ENCODE results near the gene PMEPA1. TPM values are rescaled to one million over a fixed set of nuclear protein-coding genes. Genes with fewer than 3 reads are reported as not detected.

The PMEPA1 gene
- total and polyA plus RNA-seq, 2 donors, result 1.0 to 5.1 TPM

DNA sequence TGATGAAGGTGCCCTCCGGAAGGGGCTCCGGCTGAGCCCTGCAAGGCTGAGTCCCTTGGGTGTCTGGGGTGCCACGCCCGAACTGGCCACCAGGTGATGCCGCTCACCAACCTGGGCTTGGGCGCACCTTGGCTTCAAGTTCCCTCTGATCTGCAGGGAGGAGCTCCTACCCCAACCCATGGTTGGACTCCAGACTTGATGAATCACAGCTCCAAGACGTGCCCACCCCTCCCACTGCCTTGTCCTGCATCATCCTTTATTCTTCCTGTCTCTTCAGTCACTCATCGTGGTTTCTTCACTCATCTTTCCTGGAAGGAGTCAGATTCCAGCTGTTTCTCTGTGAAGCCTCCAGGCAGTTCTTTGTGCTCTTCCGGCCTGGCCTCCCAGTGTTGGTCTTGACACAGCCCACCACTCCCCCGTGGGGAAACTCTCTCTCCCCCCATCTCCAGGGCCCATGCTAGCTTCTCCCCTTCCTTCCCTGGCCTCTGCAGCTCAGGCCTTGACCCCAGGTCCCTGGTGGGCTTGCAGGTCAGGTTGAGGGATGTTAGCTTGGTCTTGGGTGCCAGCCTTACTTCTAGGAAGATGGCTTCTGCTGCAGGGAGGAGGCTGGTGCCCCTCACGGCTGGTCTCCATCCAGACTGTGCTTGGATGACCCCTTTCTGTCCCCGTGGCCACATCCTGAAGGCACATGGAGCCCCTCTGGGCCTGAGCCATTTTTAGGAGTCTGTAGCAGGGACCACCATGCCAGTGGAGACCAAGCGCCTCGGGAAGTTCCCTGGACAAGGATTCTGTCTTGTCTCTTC, 87.0 kb downstream of the PMEPA1 start:
- Histone ChIP-seq H3K4me3 (ENCODE audit: low read length in 2 of 2) (no peak overlapping the region), H3K27ac (ENCODE audit: low read depth in 1 of 2, low read length in 1 of 2) (no peak overlapping the region), H3K27me3 (ENCODE audit: control insufficient read depth in 2 of 2, insufficient read depth in 1 of 2, low read length in 1 of 2) (peaks cover 10 to 13% of the 10 kb centered on the region in 2 donors), H3K36me3 (ENCODE audit: control insufficient read depth in 2 of 2, insufficient read depth in 2 of 2, low read length in 1 of 2) (no peaks in the 10 kb centered on the region), H3K9me3 (ENCODE audit: control insufficient read depth in 2 of 2, insufficient read depth in 1 of 2, low read length in 1 of 2) (peaks cover 0 to 8% of the 10 kb centered on the region in 2 donors), H3K4me1 (ENCODE audit: control insufficient read depth in 2 of 2, insufficient read depth in 2 of 2, low read length in 2 of 2) (peaks cover 29 to 54% of the 10 kb centered on the region in 2 donors)
- WGBS, result 85% methylated on average over 14 of the region's 14 CpGs
- DNase-seq (ENCODE audit: low read depth in 6 of 9, low spot score in 9 of 9), result peak in 6 of 9 donors; percentile 10 to 66 (median 42)

- H3K9me3 ChIP-seq (ENCODE audit: control insufficient read depth in 2 of 2, insufficient read depth in 1 of 2, low read length in 1 of 2), result peaks cover 0 to 8% of the 10 kb centered on the region in 2 donors
- DNase-seq (ENCODE audit: low read depth in 6 of 9, low spot score in 9 of 9), result no peak
- H3K36me3 ChIP-seq (ENCODE audit: control insufficient read depth in 2 of 2, insufficient read depth in 2 of 2, low read length in 1 of 2), result no peaks in the 10 kb centered on the region
- H3K27ac ChIP-seq (ENCODE audit: low read depth in 1 of 2, low read length in 1 of 2), result no peak overlapping the region
- peaks cover 27 to 50% of the 10 kb centered on the region in 2 donors for H3K4me1 ChIP-seq (ENCODE audit: control insufficient read depth in 2 of 2, insufficient read depth in 2 of 2, low read length in 2 of 2)
- no peak overlapping the region for H3K4me3 ChIP-seq (ENCODE audit: low read length in 2 of 2)
- 93% methylated on average over 7 of the region's 7 CpGs for WGBS
- peaks cover 13 to 18% of the 10 kb centered on the region in 2 donors for H3K27me3 ChIP-seq (ENCODE audit: control insufficient read depth in 2 of 2, insufficient read depth in 1 of 2, low read length in 1 of 2)
Measured at GRCh38 chr20:57622201-57622570, 87.6 kb downstream of the PMEPA1 start.

DNA sequence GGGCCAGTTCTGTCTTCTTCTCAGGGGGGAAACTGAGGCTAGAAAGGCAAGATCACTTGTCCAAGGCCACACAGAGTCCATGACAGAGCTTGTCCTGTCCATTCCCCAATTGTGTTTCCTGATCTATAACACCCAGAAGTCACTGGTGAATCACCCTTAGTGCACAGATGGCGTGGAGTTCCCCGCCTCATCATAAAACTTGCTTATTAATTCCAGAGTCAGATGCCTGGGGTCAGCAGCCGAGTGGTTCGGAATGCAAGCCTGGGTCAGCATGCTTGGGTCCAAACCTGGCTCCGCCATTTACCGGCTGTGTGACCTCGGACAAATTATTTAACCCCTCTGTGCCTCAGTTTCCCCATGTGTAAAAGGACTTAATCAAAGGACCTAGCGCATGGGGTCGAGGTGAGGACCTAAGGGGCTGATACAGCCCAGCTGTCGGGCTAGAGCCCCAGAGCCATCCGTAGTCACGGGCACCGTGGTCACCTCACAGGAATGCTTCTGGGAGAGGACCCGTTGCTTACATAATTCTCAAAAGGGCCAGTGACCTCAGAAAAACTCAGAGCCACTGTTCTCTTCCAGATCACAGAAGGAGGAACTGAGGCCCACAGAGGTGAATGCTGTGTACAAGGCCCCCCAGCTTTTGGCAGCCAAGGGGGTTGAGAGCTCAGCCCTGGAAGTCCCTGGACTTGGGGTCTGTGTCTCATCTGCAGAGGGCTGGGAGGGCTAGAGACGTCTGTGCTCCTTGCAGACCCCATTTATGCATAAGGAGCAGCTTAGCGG, 88.2 kb downstream of the PMEPA1 start:
- DNase-seq (ENCODE audit: low read depth in 6 of 9, low spot score in 9 of 9), result no peak
- 96% methylated on average over 16 of the region's 16 CpGs for WGBS
- no peak overlapping the region for H3K27ac ChIP-seq (ENCODE audit: low read depth in 1 of 2, low read length in 1 of 2)
- H3K4me3 ChIP-seq (ENCODE audit: low read length in 2 of 2), result no peak overlapping the region
- H3K4me1 ChIP-seq (ENCODE audit: control insufficient read depth in 2 of 2, insufficient read depth in 2 of 2, low read length in 2 of 2), result peaks cover 25 to 49% of the 10 kb centered on the region in 2 donors
- peaks cover 15 to 24% of the 10 kb centered on the region in 2 donors for H3K27me3 ChIP-seq (ENCODE audit: control insufficient read depth in 2 of 2, insufficient read depth in 1 of 2, low read length in 1 of 2)
- peaks cover 0 to 8% of the 10 kb centered on the region in 2 donors for H3K9me3 ChIP-seq (ENCODE audit: control insufficient read depth in 2 of 2, insufficient read depth in 1 of 2, low read length in 1 of 2)
- H3K36me3 ChIP-seq (ENCODE audit: control insufficient read depth in 2 of 2, insufficient read depth in 2 of 2, low read length in 1 of 2), result no peaks in the 10 kb centered on the region

DNA sequence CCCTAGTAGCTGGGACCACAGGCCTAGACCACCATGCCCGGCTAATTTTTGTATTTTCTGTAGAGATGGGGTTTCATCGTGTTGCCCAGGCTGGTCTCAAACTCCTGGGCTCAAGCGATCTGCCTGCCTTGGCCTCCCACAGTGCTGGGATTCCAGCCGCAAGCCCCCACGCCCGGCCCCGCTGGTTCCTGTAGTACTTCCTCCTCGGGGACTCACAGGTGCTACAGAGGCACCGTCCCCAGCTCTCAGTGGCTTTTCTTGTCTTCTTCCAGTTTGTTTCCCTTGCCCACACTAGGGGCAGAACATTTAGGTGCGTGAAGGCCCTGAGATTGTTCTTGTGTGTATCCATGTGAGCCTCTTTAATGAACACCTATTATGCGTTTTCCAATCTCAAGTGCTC, 88.8 kb downstream of the PMEPA1 start:
- H3K9me3 ChIP-seq (ENCODE audit: control insufficient read depth in 2 of 2, insufficient read depth in 1 of 2, low read length in 1 of 2), result peaks cover 0 to 8% of the 10 kb centered on the region in 2 donors
- H3K4me1 ChIP-seq (ENCODE audit: control insufficient read depth in 2 of 2, insufficient read depth in 2 of 2, low read length in 2 of 2), result peaks cover 25 to 49% of the 10 kb centered on the region in 2 donors
- WGBS, result 11% methylated on average over 11 of the region's 11 CpGs
- peaks cover 15 to 30% of the 10 kb centered on the region in 2 donors for H3K27me3 ChIP-seq (ENCODE audit: control insufficient read depth in 2 of 2, insufficient read depth in 1 of 2, low read length in 1 of 2)
- peak in 2 of 9 donors; percentile 22 to 60 for DNase-seq (ENCODE audit: low read depth in 6 of 9, low spot score in 9 of 9)
- no peaks in the 10 kb centered on the region for H3K36me3 ChIP-seq (ENCODE audit: control insufficient read depth in 2 of 2, insufficient read depth in 2 of 2, low read length in 1 of 2)
- H3K27ac ChIP-seq (ENCODE audit: low read depth in 1 of 2, low read length in 1 of 2), result peak overlapping the region in 1 of 2 donors; percentile 44
- no peak overlapping the region for H3K4me3 ChIP-seq (ENCODE audit: low read length in 2 of 2)

GRCh38 chr20:57620274-57620990, 89.4 kb downstream of the PMEPA1 start, which contains the start of gene ZBP1:
Gene ZBP1 (minus strand): TSS chr20:57620426. CDS start chr20:57620295, 131 bp downstream.
- peaks cover 0 to 4% of the 10 kb centered on the region in 2 donors for H3K9me3 ChIP-seq (ENCODE audit: control insufficient read depth in 2 of 2, insufficient read depth in 1 of 2, low read length in 1 of 2)
- H3K4me1 ChIP-seq (ENCODE audit: control insufficient read depth in 2 of 2, insufficient read depth in 2 of 2, low read length in 2 of 2), result peaks cover 25 to 49% of the 10 kb centered on the region in 2 donors
- WGBS, result 27% methylated on average over 18 of the region's 18 CpGs
- H3K27ac ChIP-seq (ENCODE audit: low read depth in 1 of 2, low read length in 1 of 2), result peak within 1 kb of the TSS; percentile 53 to 66
- no peaks in the 10 kb centered on the region for H3K36me3 ChIP-seq (ENCODE audit: control insufficient read depth in 2 of 2, insufficient read depth in 2 of 2, low read length in 1 of 2)
- peak within 1 kb of the TSS in 1 of 2 donors; percentile 8 for H3K4me3 ChIP-seq (ENCODE audit: low read length in 2 of 2)
- H3K27me3 ChIP-seq (ENCODE audit: control insufficient read depth in 2 of 2, insufficient read depth in 1 of 2, low read length in 1 of 2), result peaks cover 15 to 36% of the 10 kb centered on the region in 2 donors
- peak in 6 of 9 donors; percentile 29 to 85 (median 62) for DNase-seq (ENCODE audit: low read depth in 6 of 9, low spot score in 9 of 9)

- peak overlapping the region in 1 of 2 donors; percentile 8 for H3K4me3 ChIP-seq (ENCODE audit: low read length in 2 of 2)
Measured at GRCh38 chr20:57619051-57619831, 90.6 kb downstream of the PMEPA1 start.

GRCh38 chr20:57618764-57619050, 91.1 kb downstream of the PMEPA1 start:
- Histone ChIP-seq H3K27me3 (ENCODE audit: control insufficient read depth in 2 of 2, insufficient read depth in 1 of 2, low read length in 1 of 2) (peaks cover 15 to 49% of the 10 kb centered on the region in 2 donors), H3K4me1 (ENCODE audit: control insufficient read depth in 2 of 2, insufficient read depth in 2 of 2, low read length in 2 of 2) (peaks cover 25 to 49% of the 10 kb centered on the region in 2 donors), H3K27ac (ENCODE audit: low read depth in 1 of 2, low read length in 1 of 2) (peak overlapping the region; percentile 32 to 53), H3K36me3 (ENCODE audit: control insufficient read depth in 2 of 2, insufficient read depth in 2 of 2, low read length in 1 of 2) (no peaks in the 10 kb centered on the region), H3K9me3 (ENCODE audit: control insufficient read depth in 2 of 2, insufficient read depth in 1 of 2, low read length in 1 of 2) (no peaks in the 10 kb centered on the region), H3K4me3 (ENCODE audit: low read length in 2 of 2) (no peak overlapping the region)
- no peak for DNase-seq (ENCODE audit: low read depth in 6 of 9, low spot score in 9 of 9)
- WGBS, result 68% methylated on average over 6 of the region's 6 CpGs

More at GRCh38 chr20:57619051-57619831, 90.6 kb downstream of the PMEPA1 start:
- Histone ChIP-seq H3K27me3 (ENCODE audit: control insufficient read depth in 2 of 2, insufficient read depth in 1 of 2, low read length in 1 of 2) (peaks cover 15 to 48% of the 10 kb centered on the region in 2 donors), H3K4me1 (ENCODE audit: control insufficient read depth in 2 of 2, insufficient read depth in 2 of 2, low read length in 2 of 2) (peaks cover 25 to 49% of the 10 kb centered on the region in 2 donors), H3K27ac (ENCODE audit: low read depth in 1 of 2, low read length in 1 of 2) (peak overlapping the region; percentile 32 to 53), H3K9me3 (ENCODE audit: control insufficient read depth in 2 of 2, insufficient read depth in 1 of 2, low read length in 1 of 2) (no peaks in the 10 kb centered on the region), H3K36me3 (ENCODE audit: control insufficient read depth in 2 of 2, insufficient read depth in 2 of 2, low read length in 1 of 2) (no peaks in the 10 kb centered on the region)
- WGBS, result 7% methylated on average over 19 of the region's 19 CpGs
- DNase-seq (ENCODE audit: low read depth in 6 of 9, low spot score in 9 of 9), result peak; percentile 26 to 86 (median 57)

- Histone ChIP-seq H3K27me3 (ENCODE audit: control insufficient read depth in 2 of 2, insufficient read depth in 1 of 2, low read length in 1 of 2) (peaks cover 17 to 53% of the 10 kb centered on the region in 2 donors), H3K36me3 (ENCODE audit: control insufficient read depth in 2 of 2, insufficient read depth in 2 of 2, low read length in 1 of 2) (no peaks in the 10 kb centered on the region), H3K27ac (ENCODE audit: low read depth in 1 of 2, low read length in 1 of 2) (no peak overlapping the region), H3K4me1 (ENCODE audit: control insufficient read depth in 2 of 2, insufficient read depth in 2 of 2, low read length in 2 of 2) (peaks cover 25 to 49% of the 10 kb centered on the region in 2 donors), H3K9me3 (ENCODE audit: control insufficient read depth in 2 of 2, insufficient read depth in 1 of 2, low read length in 1 of 2) (no peaks in the 10 kb centered on the region), H3K4me3 (ENCODE audit: low read length in 2 of 2) (no peak overlapping the region)
- DNase-seq (ENCODE audit: low read depth in 6 of 9, low spot score in 9 of 9), result peak in 1 of 9 donors; percentile 19
- WGBS, result 71% methylated on average over 14 of the region's 14 CpGs
Measured at GRCh38 chr20:57618091-57618763, 91.6 kb downstream of the PMEPA1 start.

All from thymus (tissue), 11 donors.